ENCODE measurements around the gene TEC.

TEC gene

DNA sequence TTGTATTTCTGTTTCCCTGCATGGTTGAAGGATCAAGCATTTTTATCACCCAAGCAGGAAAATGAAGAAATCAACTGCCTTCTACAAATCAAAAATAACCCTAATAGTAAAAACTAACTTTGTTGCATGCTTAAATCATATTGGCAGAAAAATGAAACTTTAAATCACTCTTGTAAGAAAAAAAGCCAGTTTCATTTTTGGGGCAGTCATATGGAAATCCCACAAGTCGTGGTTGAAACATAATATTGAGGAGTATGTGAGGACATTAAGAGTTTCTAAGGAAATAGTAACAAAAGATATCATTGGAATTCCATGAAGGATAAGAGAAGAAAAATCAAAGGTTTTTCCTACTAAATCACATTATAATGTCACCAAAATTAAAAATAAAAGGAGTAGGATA lies 8.4 kb downstream of the TEC start:
- Histone ChIP-seq H3K4me1 (ENCODE audit: insufficient read depth, poor library complexity, severe bottlenecking) (no peaks in the 10 kb centered on the region), H3K4me3 (ENCODE audit: severe bottlenecking) (no peak overlapping the region), H3K36me3 (ENCODE audit: low read depth) (no peaks in the 10 kb centered on the region), H3K27ac (ENCODE audit: poor library complexity, severe bottlenecking) (no peak overlapping the region), H3K27me3 (ENCODE audit: insufficient read depth, poor library complexity, severe bottlenecking) (no peaks in the 10 kb centered on the region), H3K9me3 (ENCODE audit: severe bottlenecking) (no peaks in the 10 kb centered on the region)
- no peak for DNase-seq (ENCODE audit: low spot score)
- TF ChIP-seq, protein P1, sequence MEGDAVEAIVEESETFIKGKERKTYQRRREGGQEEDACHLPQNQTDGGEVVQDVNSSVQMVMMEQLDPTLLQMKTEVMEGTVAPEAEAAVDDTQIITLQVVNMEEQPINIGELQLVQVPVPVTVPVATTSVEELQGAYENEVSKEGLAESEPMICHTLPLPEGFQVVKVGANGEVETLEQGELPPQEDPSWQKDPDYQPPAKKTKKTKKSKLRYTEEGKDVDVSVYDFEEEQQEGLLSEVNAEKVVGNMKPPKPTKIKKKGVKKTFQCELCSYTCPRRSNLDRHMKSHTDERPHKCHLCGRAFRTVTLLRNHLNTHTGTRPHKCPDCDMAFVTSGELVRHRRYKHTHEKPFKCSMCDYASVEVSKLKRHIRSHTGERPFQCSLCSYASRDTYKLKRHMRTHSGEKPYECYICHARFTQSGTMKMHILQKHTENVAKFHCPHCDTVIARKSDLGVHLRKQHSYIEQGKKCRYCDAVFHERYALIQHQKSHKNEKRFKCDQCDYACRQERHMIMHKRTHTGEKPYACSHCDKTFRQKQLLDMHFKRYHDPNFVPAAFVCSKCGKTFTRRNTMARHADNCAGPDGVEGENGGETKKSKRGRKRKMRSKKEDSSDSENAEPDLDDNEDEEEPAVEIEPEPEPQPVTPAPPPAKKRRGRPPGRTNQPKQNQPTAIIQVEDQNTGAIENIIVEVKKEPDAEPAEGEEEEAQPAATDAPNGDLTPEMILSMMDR (IDR thresholded peaks at IDR 0.05; ENCODE audit: poor library complexity, severe bottlenecking), result no peak
- ATAC-seq (ENCODE audit: low read depth), result no peak

DNA sequence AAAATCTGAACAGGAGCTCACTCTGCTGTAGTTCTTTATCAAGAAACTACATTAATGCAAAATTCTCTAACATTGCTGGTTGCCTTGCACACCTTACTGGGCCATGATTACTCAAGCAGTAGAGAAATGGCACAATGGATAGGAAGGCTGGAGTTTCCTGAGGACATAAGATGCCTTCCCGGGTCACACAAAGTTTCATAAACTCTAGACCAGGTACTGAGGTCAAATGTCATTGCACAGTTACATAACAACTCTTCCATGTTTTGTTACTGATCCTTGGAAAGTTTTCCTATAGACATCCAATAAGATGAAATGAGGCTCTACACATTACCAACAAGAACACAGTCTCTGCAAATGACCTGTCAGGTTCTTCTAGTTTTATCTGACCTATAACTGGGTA lies 9.9 kb downstream of the TEC start:
- Histone ChIP-seq H3K4me3 (ENCODE audit: severe bottlenecking) (no peak overlapping the region), H3K9me3 (ENCODE audit: severe bottlenecking) (no peaks in the 10 kb centered on the region), H3K27me3 (ENCODE audit: insufficient read depth, poor library complexity, severe bottlenecking) (no peaks in the 10 kb centered on the region), H3K36me3 (ENCODE audit: low read depth) (no peaks in the 10 kb centered on the region), H3K4me1 (ENCODE audit: insufficient read depth, poor library complexity, severe bottlenecking) (no peaks in the 10 kb centered on the region), H3K27ac (ENCODE audit: poor library complexity, severe bottlenecking) (no peak overlapping the region)
- DNase-seq (ENCODE audit: low spot score), result no peak
- TF ChIP-seq, protein P1 (IDR thresholded peaks at IDR 0.05; ENCODE audit: poor library complexity, severe bottlenecking), result no peak
- ATAC-seq (ENCODE audit: low read depth), result no peak

DNA sequence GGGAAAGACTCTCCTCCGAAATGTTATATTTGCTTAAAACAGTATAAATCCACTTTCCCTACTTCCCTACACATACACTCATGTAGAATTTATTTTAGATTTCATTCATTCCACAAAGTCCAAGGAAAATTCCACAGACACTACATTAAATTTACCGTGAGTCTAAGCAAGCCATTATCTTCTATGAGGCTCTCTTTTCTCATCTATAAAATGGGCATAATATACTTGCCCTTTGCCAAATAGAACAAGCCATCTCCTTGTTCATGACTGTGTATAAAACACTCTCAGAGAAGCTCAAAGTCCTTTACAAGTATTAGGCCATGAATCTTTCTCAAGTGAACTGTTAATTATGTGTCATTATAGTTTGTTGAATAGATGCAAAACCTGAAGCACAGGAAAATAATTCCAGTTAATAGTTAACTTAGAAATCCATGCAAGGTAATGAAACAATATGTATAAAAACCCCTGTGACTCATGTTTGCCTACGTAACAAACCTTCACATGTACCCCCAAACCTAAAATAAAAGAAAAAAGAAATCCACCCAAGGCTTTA lies 10.7 kb downstream of the TEC start:
- Histone ChIP-seq H3K36me3 (ENCODE audit: low read depth) (no peaks in the 10 kb centered on the region), H3K4me3 (ENCODE audit: severe bottlenecking) (no peak overlapping the region), H3K27me3 (ENCODE audit: insufficient read depth, poor library complexity, severe bottlenecking) (no peaks in the 10 kb centered on the region), H3K9me3 (ENCODE audit: severe bottlenecking) (no peaks in the 10 kb centered on the region), H3K4me1 (ENCODE audit: insufficient read depth, poor library complexity, severe bottlenecking) (no peaks in the 10 kb centered on the region), H3K27ac (ENCODE audit: poor library complexity, severe bottlenecking) (no peak overlapping the region)
- ATAC-seq (ENCODE audit: low read depth) (no peak), DNase-seq (ENCODE audit: low spot score) (no peak)
- TF ChIP-seq, protein P1 (IDR thresholded peaks at IDR 0.05; ENCODE audit: poor library complexity, severe bottlenecking), result no peak

DNA sequence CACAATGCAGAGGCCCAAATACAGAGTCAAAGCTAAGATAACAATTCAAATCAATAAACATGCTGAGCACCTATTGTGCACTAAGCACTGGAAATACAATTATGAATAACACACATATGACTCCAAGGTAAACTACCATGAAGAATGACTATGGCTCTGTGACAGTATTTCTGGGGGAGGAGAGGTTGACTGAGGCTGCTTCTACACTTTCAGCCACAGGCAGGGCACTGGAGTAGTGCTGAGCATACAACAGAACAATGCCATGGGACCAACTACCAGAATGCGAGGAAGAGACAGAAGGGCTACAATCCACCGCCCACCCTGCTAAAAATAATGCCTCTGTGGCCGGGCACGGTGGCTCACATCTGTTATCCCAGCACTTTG lies 13.7 kb downstream of the TEC start:
- no peaks in the 10 kb centered on the region for H3K4me1 ChIP-seq (ENCODE audit: insufficient read depth, poor library complexity, severe bottlenecking)
- H3K27me3 ChIP-seq (ENCODE audit: insufficient read depth, poor library complexity, severe bottlenecking), result no peaks in the 10 kb centered on the region
- no peaks in the 10 kb centered on the region for H3K9me3 ChIP-seq (ENCODE audit: severe bottlenecking)
- TF ChIP-seq, protein P1 (IDR thresholded peaks at IDR 0.05; ENCODE audit: poor library complexity, severe bottlenecking), result no peak
- no peak overlapping the region for H3K4me3 ChIP-seq (ENCODE audit: severe bottlenecking)
- no peak for ATAC-seq (ENCODE audit: low read depth)
- no peak for DNase-seq (ENCODE audit: low spot score)
- H3K36me3 ChIP-seq (ENCODE audit: low read depth), result no peaks in the 10 kb centered on the region
- no peak overlapping the region for H3K27ac ChIP-seq (ENCODE audit: poor library complexity, severe bottlenecking)

DNA sequence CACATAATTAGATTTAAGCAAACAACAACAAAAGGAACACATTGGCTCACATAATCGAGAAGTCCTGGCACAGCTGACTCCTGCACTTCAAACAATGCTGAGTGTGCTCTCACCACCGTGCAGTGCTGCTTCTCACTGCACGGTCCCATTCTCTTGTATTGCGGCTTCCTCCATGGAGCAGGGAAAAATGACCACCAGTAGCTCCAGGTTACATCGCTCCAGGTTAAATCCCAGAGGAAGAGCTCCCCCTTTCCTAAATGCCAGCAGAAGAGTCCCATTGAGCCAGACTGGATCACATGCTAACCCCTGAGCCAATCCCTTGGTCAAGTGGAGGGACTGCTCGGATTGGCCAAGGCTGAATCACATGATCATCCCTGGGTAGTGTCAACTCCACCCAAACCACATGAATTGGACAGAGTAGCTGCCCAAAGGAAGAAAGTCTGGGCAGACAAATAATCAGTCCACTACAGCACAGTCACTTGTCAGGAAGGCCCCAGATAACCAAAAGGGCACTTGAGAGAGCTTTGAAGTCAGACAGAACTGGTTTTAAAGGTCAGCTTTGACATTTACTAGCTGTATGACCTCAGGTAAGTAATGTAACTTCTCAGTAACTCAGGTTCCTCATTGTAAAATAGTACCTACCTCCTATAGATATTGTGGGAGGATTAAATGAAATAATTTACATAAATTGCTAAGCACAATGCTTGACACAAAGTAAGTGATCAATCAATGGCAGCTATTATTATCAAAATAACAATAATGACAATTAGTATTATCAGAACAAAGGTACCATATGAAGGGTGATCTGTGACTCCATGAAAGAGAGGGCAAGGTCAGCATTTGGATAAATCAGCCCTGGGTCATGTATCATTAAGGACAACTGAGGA lies 14.3 kb downstream of the TEC start:
- Histone ChIP-seq H3K4me3 (ENCODE audit: severe bottlenecking) (no peak overlapping the region), H3K27me3 (ENCODE audit: insufficient read depth, poor library complexity, severe bottlenecking) (no peaks in the 10 kb centered on the region), H3K9me3 (ENCODE audit: severe bottlenecking) (no peaks in the 10 kb centered on the region), H3K27ac (ENCODE audit: poor library complexity, severe bottlenecking) (no peak overlapping the region), H3K36me3 (ENCODE audit: low read depth) (no peaks in the 10 kb centered on the region), H3K4me1 (ENCODE audit: insufficient read depth, poor library complexity, severe bottlenecking) (no peaks in the 10 kb centered on the region)
- TF ChIP-seq, protein P1 (IDR thresholded peaks at IDR 0.05; ENCODE audit: poor library complexity, severe bottlenecking), result no peak
- ATAC-seq (ENCODE audit: low read depth) (no peak), DNase-seq (ENCODE audit: low spot score) (no peak)
